GDM1 (cell line): ENCODE measurements around the gene CAMK1.

Experiments used
- DNase-seq: peaks from one replicate; lab custom pipeline; 2025; lab: John Stamatoyannopoulos, UW

Gene CAMK1

DNA sequence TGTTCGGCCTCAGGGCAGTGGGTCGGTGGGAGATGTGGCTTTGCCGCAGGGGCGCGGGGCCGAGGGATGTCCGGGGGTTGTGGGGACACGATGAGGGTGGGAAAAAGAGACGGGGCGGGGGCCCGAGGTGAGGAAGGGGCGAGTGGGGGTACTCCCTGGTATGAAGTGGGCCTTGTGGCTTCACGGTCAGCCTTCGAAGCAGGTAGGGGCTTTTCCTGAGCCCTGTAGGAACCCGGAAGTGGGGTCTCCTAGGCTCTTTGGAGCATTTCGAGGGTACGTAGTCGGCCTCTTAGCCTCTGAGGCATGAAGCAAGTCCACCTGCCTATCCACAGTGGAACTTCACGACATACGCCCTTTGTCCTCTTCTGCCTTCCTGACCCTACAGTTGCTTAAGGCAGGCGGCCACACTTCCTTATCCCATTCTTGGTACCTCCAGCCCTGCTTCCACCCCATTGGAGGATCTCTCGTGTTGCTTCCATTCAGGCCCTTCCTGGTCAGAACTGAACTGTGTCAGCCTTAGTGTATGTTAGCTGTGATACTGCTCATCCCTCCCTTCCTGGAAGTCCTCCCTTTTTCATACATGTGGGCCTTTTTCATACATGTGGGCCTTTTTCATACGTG is 23.5 kb upstream of the CAMK1 start:
- peak; percentile 28 for DNase-seq

DNA sequence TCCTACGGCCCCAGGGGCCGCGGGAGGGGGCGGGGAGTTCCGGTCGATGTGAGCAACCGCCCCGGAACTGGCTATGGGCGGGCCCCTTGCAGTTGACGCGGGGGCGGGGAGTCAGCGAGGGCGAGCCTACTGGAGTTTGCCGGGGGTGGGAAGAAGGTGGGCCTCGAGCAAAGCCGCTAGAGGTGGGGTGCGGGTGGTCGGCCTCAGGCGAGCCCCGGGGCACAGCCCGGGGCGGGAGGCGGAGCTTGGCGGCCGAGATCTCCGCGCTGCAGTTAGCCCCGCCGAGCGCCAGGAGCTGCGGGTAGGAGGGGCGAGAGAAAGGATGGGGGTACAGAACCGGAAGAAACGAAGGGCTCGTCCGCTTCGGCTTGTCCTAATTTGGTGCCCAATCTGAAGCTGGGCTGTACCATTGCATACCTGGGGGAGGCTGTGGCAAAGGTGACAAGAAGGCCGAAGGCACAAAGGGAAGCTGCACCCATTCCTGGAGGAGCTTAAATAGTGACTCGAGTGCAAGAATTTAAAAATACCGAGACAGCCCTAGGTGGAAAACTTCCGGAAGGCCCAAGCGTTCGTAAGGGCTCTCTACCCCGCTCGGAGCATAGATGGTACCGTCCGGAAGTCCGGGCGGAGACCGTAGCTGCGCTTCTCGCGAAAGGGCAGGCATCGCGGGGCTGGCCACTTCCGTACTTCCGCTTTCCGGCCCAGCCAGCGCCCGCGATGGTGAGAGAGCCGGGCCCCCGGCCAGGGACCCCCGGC is 22.8 kb upstream of the CAMK1 start, which contains the start of the genes ARPC4 and TADA3:
ARPC4 (plus strand) TSS at position 678 of the 756 bp plus-strand sequence; CDS start at position 718, 40 bp downstream.
TADA3 (minus strand) TSS at position 69 of the 756 bp plus-strand sequence. CDS start 1,007 bp downstream, outside the sequence.
- DNase-seq, result peak; percentile 96

DNA sequence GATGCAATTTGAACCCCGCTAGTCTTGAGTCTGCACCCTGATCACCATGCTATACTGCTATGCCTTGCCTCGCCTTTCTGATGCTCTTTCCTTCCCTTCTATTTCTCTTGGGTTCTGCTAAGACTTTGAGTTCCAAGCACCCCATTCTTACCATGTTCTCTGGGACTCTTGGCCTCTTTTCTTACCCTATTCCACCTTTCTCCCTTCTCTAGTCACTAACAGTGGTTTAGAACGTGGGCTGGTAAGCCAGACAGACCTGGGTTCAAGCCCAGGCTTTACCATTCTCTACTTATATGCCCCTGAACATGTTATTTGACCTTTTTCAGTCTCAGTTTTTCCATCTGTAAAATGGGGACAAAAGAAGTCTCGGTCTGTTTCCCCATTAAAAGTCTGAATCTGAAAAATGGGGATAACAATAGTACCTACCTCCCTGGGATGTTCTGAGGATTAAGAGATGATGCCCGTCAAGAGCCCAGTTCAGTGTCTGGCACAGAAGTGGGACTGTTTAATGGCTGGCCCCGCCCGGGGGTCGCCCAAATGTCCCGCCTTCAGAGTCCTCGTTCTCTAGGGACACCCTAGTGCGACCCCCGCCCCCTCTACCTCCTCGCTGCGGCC is 22.1 kb upstream of the CAMK1 start:
- DNase-seq, result no peak

DNA sequence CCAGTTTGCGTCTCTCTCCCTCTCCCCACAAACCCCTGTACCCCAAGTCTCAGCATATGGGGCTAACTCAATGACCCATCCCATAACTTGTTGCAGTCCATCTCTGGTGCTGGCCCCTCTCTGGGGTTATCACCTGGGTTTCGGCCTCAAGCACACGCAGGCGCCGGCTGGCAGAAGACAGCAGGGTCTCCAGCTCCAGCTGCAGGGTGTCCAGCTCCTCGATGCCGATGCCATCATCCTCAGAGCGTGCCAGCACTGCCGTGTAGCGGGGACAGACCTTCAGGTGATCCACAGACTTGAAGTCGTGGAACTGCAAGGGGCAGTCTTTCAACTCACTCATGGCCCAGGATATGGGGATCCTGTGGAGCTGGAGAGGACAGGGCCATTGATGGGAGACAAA is 21.4 kb upstream of the CAMK1 start:
- no peak for DNase-seq

DNA sequence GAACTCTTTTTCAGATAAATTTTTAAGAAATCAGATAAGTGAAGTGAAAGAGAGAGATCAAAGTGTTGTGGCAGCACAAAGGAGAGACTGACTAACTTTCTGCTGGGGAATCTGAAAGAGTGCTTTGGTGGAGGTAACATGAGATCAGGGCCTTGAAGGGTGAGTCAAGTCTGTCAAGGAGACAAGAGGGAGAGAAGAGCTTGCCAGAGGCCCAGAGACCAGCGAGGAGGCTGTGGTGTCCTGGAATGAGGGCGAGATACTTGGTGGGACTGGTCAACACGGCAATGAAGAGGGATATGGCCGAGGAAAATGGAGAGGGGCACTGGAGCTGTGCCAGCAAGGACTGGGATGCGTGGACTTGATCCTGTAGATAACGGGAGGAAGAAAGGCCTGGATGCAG is 18.0 kb upstream of the CAMK1 start:
- DNase-seq, result no peak

DNA sequence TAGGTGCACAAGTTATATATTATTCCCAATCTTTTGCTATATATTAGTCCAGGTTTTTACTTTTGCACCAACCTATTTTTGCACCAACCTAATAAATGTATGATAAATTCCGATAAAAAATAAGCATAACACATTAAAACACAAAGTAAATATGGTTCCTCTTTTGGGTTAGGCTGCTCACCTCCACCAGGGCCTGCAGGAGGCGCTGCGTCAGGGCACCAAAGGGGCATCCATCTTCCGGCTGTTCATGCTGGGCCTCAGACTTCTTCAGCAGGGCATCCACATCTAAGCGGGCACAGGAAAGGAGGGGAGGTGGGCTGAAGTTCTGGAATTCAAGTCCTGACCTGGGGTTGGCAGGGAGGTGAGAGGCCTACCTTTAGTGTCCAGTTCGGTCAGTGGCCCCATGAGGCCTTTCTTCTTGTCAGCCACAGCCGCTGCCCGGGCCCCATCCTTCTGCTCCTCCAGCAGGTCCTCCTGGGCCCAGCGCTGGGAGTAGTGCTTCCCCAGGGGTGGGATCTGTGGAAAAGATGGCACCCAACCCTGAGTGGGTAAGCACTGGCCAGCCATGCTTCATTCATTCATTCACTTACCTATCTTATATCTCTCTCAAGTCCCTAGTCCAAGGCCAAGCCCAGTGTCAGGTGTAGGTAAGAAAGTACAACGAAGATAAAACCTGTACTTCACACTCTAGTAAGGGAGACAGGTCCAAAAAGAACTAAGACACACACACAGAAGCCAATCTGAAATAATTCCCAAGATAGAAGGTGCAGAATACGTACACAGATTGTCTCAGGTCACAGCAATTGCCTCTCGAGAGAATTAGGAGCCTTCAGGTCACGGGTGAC is 17.3 kb upstream of the CAMK1 start:
- DNase-seq, result no peak

DNA sequence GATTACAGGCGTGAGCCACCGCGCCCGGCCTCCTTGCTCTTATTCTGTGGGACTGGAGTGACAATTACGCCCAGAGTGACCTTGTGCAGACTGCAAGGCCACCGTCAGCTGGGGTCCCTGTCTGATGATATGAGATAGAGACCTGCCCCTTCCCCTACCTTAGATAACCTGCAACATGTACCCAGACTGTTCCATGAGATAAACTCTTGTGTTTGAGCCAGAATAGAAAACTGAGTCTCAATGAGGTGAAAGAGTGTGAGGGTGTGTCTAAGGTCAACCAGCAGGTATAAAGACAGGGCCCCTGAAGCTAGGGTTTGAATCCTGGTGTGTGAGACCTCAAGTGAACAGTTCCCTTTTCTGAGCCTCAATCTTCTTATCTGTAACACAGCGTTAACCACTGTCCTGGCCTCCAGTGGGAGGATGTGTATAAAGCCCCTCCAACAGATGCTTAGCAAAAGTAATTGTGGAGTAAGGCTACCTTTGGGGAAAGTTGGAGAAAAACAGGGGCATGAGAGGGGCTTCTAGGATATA is 16.5 kb upstream of the CAMK1 start:
- no peak for DNase-seq

DNA sequence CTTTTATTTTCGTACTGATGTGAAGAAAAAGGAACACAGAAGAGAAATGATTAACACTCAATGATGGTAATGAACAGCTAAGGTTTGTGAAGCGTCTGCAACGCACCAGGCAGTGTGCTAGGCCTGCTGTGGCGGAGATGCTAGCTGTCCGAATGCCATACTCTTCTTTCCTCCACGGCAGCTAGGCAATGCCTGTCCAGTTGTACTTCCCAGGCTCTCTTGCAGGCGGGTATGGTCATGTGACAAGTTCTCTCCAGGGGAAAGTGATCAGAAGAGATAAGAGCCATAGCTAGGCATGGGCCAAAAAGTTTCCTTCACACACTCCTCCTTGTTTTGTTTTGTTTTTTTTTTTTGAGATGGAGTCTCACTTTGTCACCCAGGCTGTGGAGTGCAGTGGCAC is 15.9 kb upstream of the CAMK1 start:
- DNase-seq, result no peak

DNA sequence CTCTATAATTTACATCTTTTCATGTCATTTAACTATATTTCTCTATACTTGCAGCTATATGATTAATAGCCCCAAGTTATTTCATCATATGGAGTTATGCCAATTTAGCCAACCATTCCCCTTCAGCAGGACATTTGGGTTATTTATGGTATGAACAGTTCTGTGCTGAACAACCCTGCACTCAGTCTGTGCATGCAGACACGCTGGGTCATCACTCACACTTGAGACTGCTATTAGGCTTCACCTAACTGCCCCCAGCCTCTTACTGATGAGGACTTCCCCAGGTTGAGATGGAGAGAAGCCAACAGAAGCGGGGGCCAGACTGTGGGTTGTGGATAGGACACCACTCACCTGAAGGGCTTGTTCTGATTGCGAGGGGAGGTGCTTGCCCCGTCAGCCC is 15.2 kb upstream of the CAMK1 start:
- no peak for DNase-seq

DNA sequence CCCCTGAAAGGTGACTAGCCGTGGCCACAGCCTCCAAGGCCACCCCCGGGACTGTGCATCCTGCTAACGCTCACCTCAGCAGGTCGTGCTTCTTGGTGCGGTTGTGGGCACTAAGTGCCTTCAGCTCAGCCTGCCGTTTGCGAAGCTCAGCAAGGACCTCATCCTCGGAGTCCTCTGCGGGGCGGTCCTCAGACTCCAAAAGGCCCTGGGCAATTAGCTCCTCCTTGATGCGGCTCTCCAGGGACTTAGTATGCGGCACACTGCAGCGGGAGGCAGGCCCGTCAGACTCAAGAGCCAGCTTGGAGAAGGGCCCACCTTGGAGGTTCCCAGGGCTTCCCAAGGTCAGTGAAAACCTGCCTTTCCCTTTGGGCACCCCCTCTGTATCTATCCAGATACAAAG is 14.2 kb upstream of the CAMK1 start:
- DNase-seq, result no peak

DNA sequence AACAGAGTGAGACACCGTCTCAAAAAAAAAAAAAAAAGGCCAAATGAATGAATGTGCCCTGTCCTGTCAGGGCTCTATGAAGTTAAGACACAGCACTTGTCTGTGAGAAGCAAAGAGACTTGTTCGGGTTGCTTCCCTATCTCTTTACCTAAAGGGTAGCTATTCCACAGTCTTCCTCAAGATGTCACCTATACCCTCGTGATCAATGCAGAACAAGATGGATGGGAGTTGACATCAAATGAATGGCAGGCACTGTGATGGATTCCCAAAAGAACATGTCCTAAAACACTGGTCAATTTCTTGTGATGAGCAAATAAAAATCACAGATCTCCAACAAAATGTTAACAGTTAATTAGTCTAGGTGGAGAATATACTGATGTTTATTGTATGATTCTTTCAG is 13.0 kb upstream of the CAMK1 start:
- peak; percentile 28 for DNase-seq

DNA sequence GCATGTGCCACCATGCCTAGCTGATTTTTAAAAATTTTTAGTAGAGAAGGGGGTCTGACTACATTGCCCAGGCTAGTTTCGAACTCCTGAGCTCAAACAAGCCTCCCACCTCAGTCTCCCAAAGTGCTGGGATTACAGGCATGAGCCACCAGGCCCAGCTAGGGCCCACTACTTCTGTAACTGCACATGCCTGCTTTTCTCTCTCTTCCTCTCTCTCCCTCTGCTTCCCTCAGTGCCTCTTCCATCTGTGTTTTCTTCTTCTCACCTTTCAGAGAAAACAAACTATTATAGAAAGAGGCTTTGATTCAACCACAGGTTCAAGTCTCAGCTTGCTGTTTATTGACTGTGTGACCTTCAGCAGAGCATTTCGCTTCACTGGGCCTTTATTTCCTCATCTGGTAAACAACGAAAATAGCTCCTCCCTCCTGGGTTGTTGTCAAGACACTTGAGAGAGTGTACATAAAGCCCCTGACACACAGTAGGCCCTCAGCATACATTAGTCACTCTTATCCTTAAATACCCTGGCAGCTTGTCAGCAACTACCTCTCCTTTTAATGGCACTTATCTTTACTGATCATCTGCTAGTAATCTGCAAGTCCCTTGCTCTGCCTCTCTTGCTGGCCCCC is 12.3 kb upstream of the CAMK1 start:
- DNase-seq, result no peak

DNA sequence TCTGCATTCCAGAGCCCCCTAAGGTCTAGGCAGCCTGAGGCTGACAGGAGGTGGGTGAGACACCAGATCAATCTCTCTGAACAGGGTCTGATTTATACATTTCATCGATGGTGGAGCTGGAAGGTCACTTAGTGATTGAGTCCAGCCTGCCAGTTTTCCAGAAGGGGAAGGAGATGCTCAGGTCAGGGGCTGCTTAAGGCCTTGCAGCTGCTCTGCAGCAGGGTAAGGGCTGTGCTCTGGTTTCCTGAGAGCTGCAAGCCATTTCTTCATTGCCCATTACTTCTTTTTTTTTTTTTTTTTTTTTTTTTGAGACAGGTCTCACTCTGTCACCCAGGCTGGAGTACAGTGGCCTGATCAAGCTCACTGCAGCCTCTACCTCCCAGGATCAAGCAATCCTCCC is 11.8 kb upstream of the CAMK1 start:
- no peak for DNase-seq

DNA sequence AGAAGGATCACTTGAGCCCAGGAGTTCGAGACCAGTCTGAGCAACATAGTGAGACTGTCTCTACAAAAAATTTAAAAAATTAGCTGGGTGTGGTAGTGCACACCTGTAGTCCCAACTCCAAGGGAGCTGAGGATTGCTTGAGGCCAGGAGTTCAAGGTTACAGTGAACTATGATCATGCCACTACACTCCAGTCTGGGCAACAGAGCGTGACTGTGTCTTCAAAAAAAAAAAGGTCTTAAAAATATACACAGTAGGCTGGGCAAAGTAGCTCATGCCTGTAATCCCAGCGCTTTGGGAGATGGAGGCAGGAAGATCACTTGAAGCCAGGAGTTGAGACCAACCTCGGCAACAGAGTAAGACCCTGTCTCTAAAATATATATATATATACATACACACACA is 11.2 kb upstream of the CAMK1 start:
- DNase-seq, result no peak

DNA sequence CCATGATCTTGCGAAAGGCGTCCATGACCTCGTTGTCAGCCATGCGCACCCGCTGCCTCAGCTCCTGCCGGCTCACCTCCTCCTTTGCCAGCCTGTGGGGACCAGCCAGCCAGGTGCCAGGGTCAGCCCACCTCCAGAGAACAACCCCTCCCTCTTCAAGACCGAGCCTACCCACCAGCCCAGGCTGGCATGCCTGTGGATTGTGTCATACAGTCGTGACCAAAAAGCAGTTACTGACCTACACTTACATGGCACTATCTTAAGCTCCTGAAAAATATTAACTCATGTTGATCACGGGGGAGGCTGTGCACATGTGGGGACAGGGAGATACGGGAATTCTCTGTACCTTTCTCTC is 10.7 kb upstream of the CAMK1 start:
- DNase-seq, result no peak

DNA sequence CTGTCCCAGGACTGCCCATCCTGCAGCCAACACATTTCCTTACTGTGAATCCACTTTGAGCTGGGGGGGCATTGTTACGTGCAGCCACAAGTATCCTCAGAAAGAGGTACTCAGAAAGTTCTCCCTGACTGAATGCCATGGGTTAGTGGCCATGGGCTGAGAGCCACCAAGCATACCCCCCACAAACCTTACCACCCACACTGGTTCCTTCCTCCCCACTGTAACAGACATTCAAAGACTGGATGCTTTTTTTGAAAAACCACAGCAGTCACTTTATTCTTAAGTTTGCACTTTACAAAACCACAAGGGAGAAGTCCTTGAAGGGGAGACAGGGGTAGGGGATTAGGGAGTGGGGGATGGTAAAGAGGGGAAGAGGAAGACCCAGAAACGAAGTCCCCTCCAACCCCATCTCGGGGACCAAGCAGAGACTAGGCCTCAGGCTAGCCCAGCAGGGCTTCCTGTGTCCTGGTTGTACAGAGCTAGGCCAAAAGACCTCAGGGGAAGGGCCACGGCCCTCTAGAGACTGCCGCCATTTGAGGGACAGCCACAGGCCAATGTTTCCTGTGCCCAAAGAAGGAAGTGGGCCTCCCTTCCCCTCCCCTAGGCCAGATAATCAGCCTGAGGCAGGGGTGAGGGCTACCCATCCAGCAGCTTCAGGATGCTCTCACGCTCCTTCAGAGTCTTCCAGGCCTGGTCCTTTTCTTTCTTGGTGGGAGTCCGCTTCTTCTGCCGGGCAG is 10.1 kb upstream of the CAMK1 start:
- DNase-seq, result peak; percentile 96

DNA sequence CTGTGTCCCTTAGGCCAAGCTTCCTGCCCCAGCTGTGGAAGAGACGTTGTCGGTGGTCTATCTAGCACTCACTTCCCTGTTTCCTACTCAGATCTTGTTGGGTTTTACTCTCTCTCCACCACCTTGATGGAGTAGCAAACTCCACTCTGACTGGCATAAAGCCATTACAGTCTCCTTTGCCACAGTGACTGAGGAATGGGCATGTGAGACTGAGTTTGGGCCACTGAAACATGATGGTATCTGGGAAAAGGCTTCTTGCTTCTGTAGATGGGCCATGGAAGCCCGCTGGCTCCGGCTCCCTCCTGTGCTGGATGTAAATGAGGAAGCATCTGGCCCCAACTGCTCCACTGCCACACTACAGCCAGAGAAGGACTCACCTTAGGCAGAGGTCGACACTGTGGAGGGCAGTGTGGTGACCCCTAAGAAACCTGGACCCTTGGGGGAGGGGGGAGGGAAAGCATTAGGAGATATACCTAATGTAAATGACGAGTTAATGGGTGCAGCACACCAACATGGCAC is 9.4 kb upstream of the CAMK1 start:
- peak; percentile 58 for DNase-seq

DNA sequence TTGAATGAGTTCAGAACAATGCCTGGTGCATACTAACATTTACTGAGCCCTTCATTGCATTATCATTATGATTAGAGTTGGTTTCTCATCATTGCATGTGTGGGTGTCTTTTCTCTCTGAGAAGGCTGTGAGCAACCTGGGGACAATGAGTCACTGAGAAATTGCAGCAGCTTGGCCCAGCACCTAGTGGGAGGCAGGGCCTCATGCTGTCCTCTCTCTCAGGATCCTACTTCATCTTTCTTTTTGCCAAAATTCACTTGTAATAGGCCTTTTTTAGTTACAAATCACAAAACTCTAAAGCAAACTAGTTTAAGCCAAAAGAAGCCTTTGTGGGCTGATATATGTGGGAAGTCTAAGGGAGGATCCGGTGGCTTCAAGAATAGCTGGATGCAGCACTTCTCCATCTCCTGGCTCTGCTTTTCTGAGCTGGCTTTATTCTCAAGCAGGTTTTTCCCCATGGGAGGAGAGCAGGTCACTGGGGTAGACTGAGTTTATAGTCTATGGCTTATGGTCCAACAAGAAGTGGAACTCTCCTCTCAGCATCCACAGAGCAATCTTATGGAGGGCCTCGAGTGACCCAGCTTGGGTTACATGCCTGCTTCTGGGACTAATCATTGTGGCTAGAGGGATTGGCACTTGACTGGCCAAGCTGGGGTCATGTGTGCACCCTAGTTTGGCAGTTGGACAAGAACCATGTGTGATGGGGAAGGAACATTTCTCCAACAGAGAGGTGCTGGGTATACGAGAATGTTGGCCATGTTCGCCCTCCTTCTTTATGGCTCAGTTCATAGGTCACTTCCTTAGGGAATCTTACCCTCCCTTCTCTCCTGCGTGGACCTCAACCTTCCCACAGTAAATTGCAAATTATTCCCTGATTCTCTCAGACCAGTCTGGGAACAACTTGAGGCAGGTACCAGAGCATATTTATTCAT is 8.7 kb upstream of the CAMK1 start:
- DNase-seq, result no peak

DNA sequence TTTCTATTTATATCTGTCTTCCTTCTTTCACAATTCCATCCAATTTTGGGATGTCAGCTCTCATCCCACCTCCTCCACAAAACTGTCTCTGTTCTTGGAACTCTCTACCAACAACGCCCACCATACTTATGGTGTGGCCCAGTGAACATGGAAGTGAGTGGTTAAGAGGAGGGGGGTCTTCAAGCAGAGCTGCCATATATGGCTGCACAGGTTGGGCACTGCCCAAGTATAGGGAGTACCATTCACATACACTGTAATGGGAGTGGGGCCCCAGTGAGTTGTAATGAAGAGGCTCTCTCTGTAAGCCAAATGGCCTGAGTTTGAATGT is 7.9 kb upstream of the CAMK1 start:
- no peak for DNase-seq
